ENCODE results near the gene SV2C. TPM values are rescaled to one million over a fixed set of nuclear protein-coding genes. Genes with fewer than 3 reads are reported as not detected.

SV2C gene
- total and polyA plus RNA-seq, 2 of the 13 experiments (the other 11 are each of a cell fraction or from before 2014, with no cell fraction given), result not detected

- TF ChIP-seq GABPB1 (CRISPR knock-in tag; IDR thresholded peaks at IDR 0.05), result peak; percentile 81
- no peak for TF ChIP-seq FOXJ3 (CRISPR knock-in tag; IDR thresholded peaks at IDR 0.05; ENCODE audit: borderline replicate concordance)
- TF ChIP-seq AHDC1 (CRISPR knock-in tag; IDR thresholded peaks at IDR 0.05; ENCODE audit: borderline replicate concordance), result no peak
- TF ChIP-seq ZSCAN12 (CRISPR knock-in tag; IDR thresholded peaks at IDR 0.05), result no peak
- TF ChIP-seq HNRNPUL1 (IDR thresholded peaks at IDR 0.05; ENCODE audit: low read depth, low read length), result peak; percentile 77; the same call in 1 of the 2 replicates
- TF ChIP-seq ZNF800 (CRISPR knock-in tag; IDR thresholded peaks at IDR 0.05), result peak; percentile 73; the same call in 1 of the 2 replicates
- TF ChIP-seq MXD3 (CRISPR knock-in tag; IDR thresholded peaks at IDR 0.05), result peak; percentile 81
- no peak for TF ChIP-seq PAF1 (CRISPR knock-in tag; IDR thresholded peaks at IDR 0.05)
- TF ChIP-seq GTF3A (CRISPR knock-in tag; conservative IDR thresholded peaks at IDR 0.05), result no peak
- TF ChIP-seq CENPBD1 (CRISPR knock-in tag; IDR thresholded peaks at IDR 0.05; ENCODE audit: borderline replicate concordance, low read depth), result no peak
- TF ChIP-seq ZNF75D (CRISPR knock-in tag; IDR thresholded peaks at IDR 0.05; ENCODE audit: borderline replicate concordance), result no peak
- TF ChIP-seq ZNF557 (CRISPR knock-in tag; IDR thresholded peaks at IDR 0.05), result 0 out of 2 replicates have a peak, but pooled peaks have one; percentile 73
- TF ChIP-seq ZNF253 (CRISPR knock-in tag; IDR thresholded peaks at IDR 0.05; ENCODE audit: borderline replicate concordance), result no peak
- no peak for TF ChIP-seq ZNF530 (CRISPR knock-in tag; IDR thresholded peaks at IDR 0.05; ENCODE audit: low read depth)
- no peak; the same call in 1 of the 2 replicates for TF ChIP-seq NFKB2 (CRISPR knock-in tag; IDR thresholded peaks at IDR 0.05; ENCODE audit: borderline replicate concordance)
- TF ChIP-seq CERS6 (CRISPR knock-in tag; IDR thresholded peaks at IDR 0.05), result no peak
- peak; percentile 46; the same call in 1 of the 3 replicates for TF ChIP-seq MXI1 (IDR thresholded peaks at IDR 0.05; ENCODE audit: borderline replicate concordance, low read depth, low read length)
These were observed 319.9 kb downstream of the SV2C start, which contains the start of gene IQGAP2 (continued) for GRCh38 chr5:76402886-76403765.
